SU-DHL-6 (cell line): ENCODE results near the gene CD96.

ENCODE experiments used
- H2AFZ ChIP-seq: fragments of 200-600 bp; sonication (generic); 2 replicates; pipeline ENCODE4 v1.6.1; 2014; ENCODE audit warnings: low read depth, mild to moderate bottlenecking, moderate library complexity, mixed read lengths, antibody characterized with exemption, low read length; ENCODE audit not compliant: severe bottlenecking
- H3F3A ChIP-seq: fragments of 200-600 bp; shearing (Covaris generic); 2 replicates; pipeline ENCODE4 v1.6.0; 2016; ENCODE audit warnings: antibody characterized with exemption, mild to moderate bottlenecking; ENCODE audit not compliant: insufficient read depth
- H3K27ac ChIP-seq: fragments of 200-600 bp; sonication (generic); 2 replicates; pipeline ENCODE4 v1.5.1; 2016; ENCODE audit warnings: low read depth, mild to moderate bottlenecking, low read length, moderate library complexity, mixed read lengths
- H3K27me3 ChIP-seq: fragments of 200-600 bp; sonication (generic), shearing (Covaris generic); 2 replicates; pipeline ENCODE4 v1.6.0; 2014; ENCODE audit warnings: mild to moderate bottlenecking, low read length
- H3K36me3 ChIP-seq: fragments of 200-600 bp; sonication (generic); 2 replicates; pipeline ENCODE4 v1.6.1; 2014; ENCODE audit warnings: mild to moderate bottlenecking, low read length, mixed read lengths
- H3K4me2 ChIP-seq: fragments of 300-600, 200-600 bp; shearing (Covaris generic), sonication (generic); 2 replicates; pipeline ENCODE4 v1.6.0; 2014; ENCODE audit warnings: low read length, low read depth, mild to moderate bottlenecking; ENCODE audit not compliant: poor library complexity, severe bottlenecking
- H3K4me3 ChIP-seq: fragments of 200-600 bp; sonication (generic); 2 replicates; pipeline ENCODE4 v1.5.1; 2014; ENCODE audit warnings: antibody characterized with exemption, low read length, mild to moderate bottlenecking, mixed read lengths; ENCODE audit not compliant: insufficient read depth, poor library complexity, severe bottlenecking
- H3K79me2 ChIP-seq: fragments of 200-600 bp; sonication (generic); 2 replicates; pipeline ENCODE4 v1.6.1; 2014; ENCODE audit warnings: mild to moderate bottlenecking, low read length, moderate library complexity; ENCODE audit not compliant: insufficient read depth
- H3K9ac ChIP-seq: fragments of 200-600 bp; sonication (generic); 2 replicates; pipeline ENCODE4 v1.7.0; 2014; ENCODE audit warnings: mild to moderate bottlenecking, low read length
- H3K9me2 ChIP-seq: fragments of 200-600 bp; sonication (generic); replicated peaks from 2 replicates; pipeline ENCODE4 v1.6.1; 2014; ENCODE audit warnings: low read length; ENCODE audit not compliant: insufficient read depth
- H3K9me3 ChIP-seq: fragments of 200-600 bp; sonication (generic); 2 replicates; pipeline ENCODE4 v1.6.1; 2014; ENCODE audit warnings: low read length, mixed read lengths; ENCODE audit not compliant: insufficient read depth
- H4K20me1 ChIP-seq: fragments of 200-600 bp; sonication (generic); 2 replicates; pipeline ENCODE4 v1.6.1; 2014; ENCODE audit warnings: low read depth, mild to moderate bottlenecking, antibody characterized with exemption, low read length, moderate library complexity, mixed read lengths
- CTCF ChIP-seq: fragments of 200-600 bp; sonication (generic); IDR thresholded peaks from one replicate; pipeline ENCODE4 v1.5.1; 2017; ENCODE audit warnings: antibody characterized with exemption, mild to moderate bottlenecking, low read length, moderate library complexity; ENCODE audit not compliant: insufficient read depth, poor library complexity, severe bottlenecking
- EZH2phosphoT487 ChIP-seq: fragments of 200-600 bp; sonication (generic), shearing (Covaris generic); conservative IDR thresholded peaks from 2 replicates; pipeline ENCODE4 v1.6.1; 2018; ENCODE audit warnings: mild to moderate bottlenecking, antibody characterized with exemption, low read length, moderate library complexity, mixed read lengths

Gene CD96

GRCh38 chr3:111531446-111531845, 10.6 kb upstream of the CD96 start:
- no peaks in the 10 kb centered on the region for H3F3A ChIP-seq
- no peaks in the 10 kb centered on the region for H3K36me3 ChIP-seq
- no peak overlapping the region for H3K9ac ChIP-seq
- no peaks in the 10 kb centered on the region for H3K27me3 ChIP-seq
- TF ChIP-seq CTCF (no peak), EZH2phosphoT487 (no peak)
- no peaks in the 10 kb centered on the region for H3K9me2 ChIP-seq
- H3K4me2 ChIP-seq, result no peak overlapping the region
- H3K79me2 ChIP-seq, result no peaks in the 10 kb centered on the region
- no peak overlapping the region for H3K27ac ChIP-seq
- H3K4me3 ChIP-seq, result no peak overlapping the region
- H2AFZ ChIP-seq, result no peak overlapping the region
- H4K20me1 ChIP-seq, result no peaks in the 10 kb centered on the region
- H3K9me3 ChIP-seq, result no peaks in the 10 kb centered on the region

GRCh38 chr3:111534701-111535100, 7.3 kb upstream of the CD96 start:
- Histone ChIP-seq H3K4me3 (no peak overlapping the region), H3F3A (no peaks in the 10 kb centered on the region), H3K4me2 (no peak overlapping the region), H3K9me3 (no peaks in the 10 kb centered on the region), H2AFZ (no peak overlapping the region), H3K9me2 (no peaks in the 10 kb centered on the region), H3K79me2 (no peaks in the 10 kb centered on the region), H3K9ac (no peak overlapping the region), H3K27me3 (no peaks in the 10 kb centered on the region), H3K27ac (no peak overlapping the region), H4K20me1 (no peaks in the 10 kb centered on the region), H3K36me3 (no peaks in the 10 kb centered on the region)
- TF ChIP-seq EZH2phosphoT487 (no peak), CTCF (no peak)

GRCh38 chr3:111538111-111538510, 3.9 kb upstream of the CD96 start:
- TF ChIP-seq EZH2phosphoT487 (no peak), CTCF (no peak)
- H3K9ac ChIP-seq, result no peak overlapping the region
- H3F3A ChIP-seq, result no peaks in the 10 kb centered on the region
- H3K4me2 ChIP-seq, result no peak overlapping the region
- H3K27ac ChIP-seq, result no peak overlapping the region
- H3K27me3 ChIP-seq, result no peaks in the 10 kb centered on the region
- H4K20me1 ChIP-seq, result no peaks in the 10 kb centered on the region
- H3K36me3 ChIP-seq, result no peaks in the 10 kb centered on the region
- H3K4me3 ChIP-seq, result no peak overlapping the region
- no peak overlapping the region for H2AFZ ChIP-seq
- H3K9me2 ChIP-seq, result no peaks in the 10 kb centered on the region
- H3K79me2 ChIP-seq, result no peaks in the 10 kb centered on the region
- H3K9me3 ChIP-seq, result no peaks in the 10 kb centered on the region

- no peak for TF ChIP-seq CTCF
- no peak for TF ChIP-seq EZH2phosphoT487
- no peaks in the 10 kb centered on the region for H3K9me3 ChIP-seq
- no peak overlapping the region for H3K4me3 ChIP-seq
- no peaks in the 10 kb centered on the region for H4K20me1 ChIP-seq
- H3K27me3 ChIP-seq, result no peaks in the 10 kb centered on the region
- H3K9ac ChIP-seq, result no peak overlapping the region
- H3K79me2 ChIP-seq, result no peaks in the 10 kb centered on the region
- H3F3A ChIP-seq, result no peaks in the 10 kb centered on the region
- H3K36me3 ChIP-seq, result no peaks in the 10 kb centered on the region
- H2AFZ ChIP-seq, result no peak overlapping the region
- no peaks in the 10 kb centered on the region for H3K9me2 ChIP-seq
- no peak overlapping the region for H3K27ac ChIP-seq
- no peak overlapping the region for H3K4me2 ChIP-seq
Measured at GRCh38 chr3:111538681-111539083, 3.3 kb upstream of the CD96 start.
